Panc1 (cell line): ENCODE measurements around the gene LPP. TPM values are rescaled to one million over a fixed set of nuclear protein-coding genes. Genes with fewer than 3 reads are reported as not detected.

Experiments used
- ATAC-seq: fragments of 200-7000 bp; cut with Tn5 transposase; 2 replicates; pipeline ENCODE4 v1.9.1; 2020; ENCODE audit warnings: mild to moderate bottlenecking, moderate library complexity
- BruUV-seq: library from RNA; stranded (reverse); fragments of 400-500 nt; replicated peaks from 2 replicates; lab custom pipeline; 2021; lab: Mats Ljungman, UMichigan
- CTCF ChIA-PET: fragments of 300-600 bp; sonication (Branson Sonifier 250); formaldehyde crosslinking; loops from one replicate; lab custom pipeline; 2022; ENCODE audit warnings: antibody characterized with exemption; lab: Charles Lee
- POLR2A ChIA-PET: fragments of 300-600 bp; sonication (Branson Sonifier 250); formaldehyde crosslinking; loops from one replicate; lab custom pipeline; 2022; ENCODE audit warnings: antibody characterized with exemption; lab: Charles Lee
- DNase-seq: peaks from one replicate; pipeline ENCODE4 v3.0.0-alpha.2; 2010; ENCODE audit warnings: low read depth, low spot score
- H3K27ac ChIP-seq: 2 replicates; pipeline ENCODE4 v1.5.1; 2011; ENCODE audit warnings: mild to moderate bottlenecking, low read length, inconsistent platforms
- H3K27me3 ChIP-seq: fragments of 200-500 bp; sonication (Bioruptor generic); 2 replicates; pipeline ENCODE4 v1.6.0; 2014; ENCODE audit warnings: low read length, inconsistent platforms; ENCODE audit not compliant: control insufficient read depth, insufficient read depth
- H3K36me3 ChIP-seq: fragments of 200-500 bp; sonication (Bioruptor generic); 2 replicates; pipeline ENCODE4 v1.5.1; 2014; ENCODE audit warnings: inconsistent platforms, mild to moderate bottlenecking, low read length, moderate library complexity; ENCODE audit not compliant: control insufficient read depth, insufficient read depth
- H3K4me1 ChIP-seq: 2 replicates; pipeline ENCODE4 v1.5.1; 2011; ENCODE audit warnings: inconsistent platforms, mild to moderate bottlenecking, low read length, moderate library complexity; ENCODE audit not compliant: control insufficient read depth, insufficient read depth
- H3K4me3 ChIP-seq, 2 experiments: 2 replicates each; pipeline ENCODE4 v1.5.1; 2011 to 2012; ENCODE audit warnings: low read depth in 2 of 2, low read length in 2 of 2, mild to moderate bottlenecking in 2 of 2, inconsistent platforms in 1 of 2, moderate library complexity in 1 of 2
- H3K9me3 ChIP-seq: fragments of 200-500 bp; sonication (Bioruptor generic); 2 replicates; pipeline ENCODE4 v1.5.1; 2014; ENCODE audit warnings: low read depth, mild to moderate bottlenecking, inconsistent platforms, low read length, moderate library complexity; ENCODE audit not compliant: control insufficient read depth, insufficient read depth
- CTCF ChIP-seq: fragments of 450-650 bp; IDR thresholded peaks from 2 replicates; pipeline ENCODE4 v1.5.1; 2017; ENCODE audit warnings: mild to moderate bottlenecking
- POLR2AphosphoS5 ChIP-seq: IDR thresholded peaks from 2 replicates; pipeline ENCODE4 v1.6.1; 2012; ENCODE audit warnings: mild to moderate bottlenecking, low read depth, low read length, moderate library complexity
- SIN3A ChIP-seq: IDR thresholded peaks from 2 replicates; pipeline ENCODE4 v1.6.1; 2012; ENCODE audit warnings: low read depth, mild to moderate bottlenecking, low read length, moderate library complexity, borderline replicate concordance; ENCODE audit not compliant: insufficient read depth
- TCF7L2 ChIP-seq: IDR thresholded peaks from 2 replicates; pipeline ENCODE4 v1.6.1; 2011; ENCODE audit warnings: mild to moderate bottlenecking, low read depth, low read length, inconsistent platforms
- in situ Hi-C: cut with HindIII; loops from 2 replicates; pipeline ENCODE4 v1.10.0; 2016; ENCODE audit warnings: low sequenced_read_pairs, low pct_unique_long_range_greater_than_20kb
- intact Hi-C: fragments of 100-400 bp; cut with micrococcal nuclease; formaldehyde crosslinking; loops from one replicate; pipeline ENCODE4 v1.10.0; 2022; ENCODE audit not compliant: unreplicated experiment
- total RNA-seq: library from RNA; stranded (reverse); gene quantifications from one replicate; pipeline ENCODE4 v1.2.1, GENCODE V29; 2021; ENCODE audit not compliant: unreplicated experiment
- TF ChIP-seq, protein P1 (sequence below), 2 experiments: IDR thresholded peaks; 2 replicates each; pipeline ENCODE4 v1.6.1; 2011 to 2012; ENCODE audit warnings: low read depth in 2 of 2, control low read depth in 1 of 2, low read length in 1 of 2, mild to moderate bottlenecking in 1 of 2, moderate library complexity in 1 of 2; ENCODE audit not compliant: insufficient read depth in 1 of 2

Gene LPP
- total RNA-seq, 1 experiment from 2014 or later, result 90.0 TPM

DNA sequence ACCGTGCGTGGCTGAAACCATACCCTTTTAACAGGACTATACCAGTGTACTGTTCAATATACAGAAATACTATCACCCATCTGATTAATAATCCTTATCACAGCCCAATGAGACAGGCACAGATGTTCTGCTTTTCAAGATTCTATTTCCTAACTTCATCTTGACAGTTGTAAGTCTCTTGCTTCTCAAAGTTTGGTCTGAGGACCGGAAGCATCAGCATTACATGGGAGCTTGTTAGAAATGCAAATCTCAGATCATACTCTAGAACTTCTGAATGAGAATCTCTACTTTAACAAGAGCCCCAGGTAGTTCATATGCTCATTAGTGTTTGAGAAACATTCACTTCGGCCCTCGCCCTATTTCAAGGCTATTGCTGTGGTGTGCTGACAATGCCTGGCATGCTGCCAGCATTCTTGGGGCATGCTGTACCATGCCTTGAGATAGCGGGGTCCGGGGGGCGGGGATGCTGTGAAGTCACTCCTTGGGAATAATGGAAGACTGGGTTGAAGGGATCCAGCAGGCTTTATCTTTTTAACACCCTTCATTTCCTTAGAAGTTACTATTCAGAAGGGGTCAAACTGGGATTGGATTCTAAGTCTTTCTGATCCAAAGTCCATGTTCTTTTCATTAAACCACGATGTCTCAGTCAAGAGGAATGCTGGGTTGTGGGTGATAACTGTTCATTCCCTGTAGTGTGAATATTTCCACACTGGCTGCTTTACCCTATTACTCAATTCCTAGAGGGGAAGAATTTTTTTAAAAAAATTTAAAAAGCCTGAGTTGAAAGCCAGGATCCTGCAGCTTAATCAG is 194.7 kb downstream of the LPP start:
- ChIA-PET CTCF (no interaction called here), POLR2A (no interaction called here)
- Histone ChIP-seq H3K27me3 (no peaks in the 10 kb centered on the region), H3K4me1 (no peaks in the 10 kb centered on the region), H3K36me3 (no peaks in the 10 kb centered on the region), H3K27ac (no peak overlapping the region), H3K9me3 (no peaks in the 10 kb centered on the region), H3K4me3 (no peak overlapping the region)
- in situ Hi-C loops, result no loop called here
- intact Hi-C loops, result no loop called here
- DNase-seq (no peak), ATAC-seq (no peak)
- TF ChIP-seq CTCF (no peak), SIN3A (no peak), TCF7L2 (no peak), POLR2AphosphoS5 (no peak)
- TF ChIP-seq, protein P1, sequence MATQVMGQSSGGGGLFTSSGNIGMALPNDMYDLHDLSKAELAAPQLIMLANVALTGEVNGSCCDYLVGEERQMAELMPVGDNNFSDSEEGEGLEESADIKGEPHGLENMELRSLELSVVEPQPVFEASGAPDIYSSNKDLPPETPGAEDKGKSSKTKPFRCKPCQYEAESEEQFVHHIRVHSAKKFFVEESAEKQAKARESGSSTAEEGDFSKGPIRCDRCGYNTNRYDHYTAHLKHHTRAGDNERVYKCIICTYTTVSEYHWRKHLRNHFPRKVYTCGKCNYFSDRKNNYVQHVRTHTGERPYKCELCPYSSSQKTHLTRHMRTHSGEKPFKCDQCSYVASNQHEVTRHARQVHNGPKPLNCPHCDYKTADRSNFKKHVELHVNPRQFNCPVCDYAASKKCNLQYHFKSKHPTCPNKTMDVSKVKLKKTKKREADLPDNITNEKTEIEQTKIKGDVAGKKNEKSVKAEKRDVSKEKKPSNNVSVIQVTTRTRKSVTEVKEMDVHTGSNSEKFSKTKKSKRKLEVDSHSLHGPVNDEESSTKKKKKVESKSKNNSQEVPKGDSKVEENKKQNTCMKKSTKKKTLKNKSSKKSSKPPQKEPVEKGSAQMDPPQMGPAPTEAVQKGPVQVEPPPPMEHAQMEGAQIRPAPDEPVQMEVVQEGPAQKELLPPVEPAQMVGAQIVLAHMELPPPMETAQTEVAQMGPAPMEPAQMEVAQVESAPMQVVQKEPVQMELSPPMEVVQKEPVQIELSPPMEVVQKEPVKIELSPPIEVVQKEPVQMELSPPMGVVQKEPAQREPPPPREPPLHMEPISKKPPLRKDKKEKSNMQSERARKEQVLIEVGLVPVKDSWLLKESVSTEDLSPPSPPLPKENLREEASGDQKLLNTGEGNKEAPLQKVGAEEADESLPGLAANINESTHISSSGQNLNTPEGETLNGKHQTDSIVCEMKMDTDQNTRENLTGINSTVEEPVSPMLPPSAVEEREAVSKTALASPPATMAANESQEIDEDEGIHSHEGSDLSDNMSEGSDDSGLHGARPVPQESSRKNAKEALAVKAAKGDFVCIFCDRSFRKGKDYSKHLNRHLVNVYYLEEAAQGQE (IDR thresholded peaks at IDR 0.05; ENCODE audit: insufficient read depth in 1 of 2, low read depth in 2 of 2, low read length in 1 of 2), result no peak
- no TSS peak for BruUV-seq

GRCh38 chr3:188349351-188349901 is 195.5 kb downstream of the LPP start:
- no peak for TF ChIP-seq SIN3A
- peak; percentile 22 for TF ChIP-seq CTCF
- Histone ChIP-seq H3K9me3 (no peaks in the 10 kb centered on the region), H3K36me3 (no peaks in the 10 kb centered on the region), H3K4me3 (no peak overlapping the region), H3K27ac (no peak overlapping the region), H3K27me3 (no peaks in the 10 kb centered on the region), H3K4me1 (no peaks in the 10 kb centered on the region)
- ChIA-PET CTCF (no interaction called here), POLR2A (interaction anchor here (0.6 kb wide), 1 partner anchor 8 kb away, joined by 3 read pairs; no protein-coding TSS in a partner anchor)
- no TSS peak for BruUV-seq
- DNase-seq (no peak), ATAC-seq (no peak)
- intact Hi-C loops, result no loop called here
- in situ Hi-C loops, result no loop called here
